ENCODE data around the gene HAGH.

DNA sequence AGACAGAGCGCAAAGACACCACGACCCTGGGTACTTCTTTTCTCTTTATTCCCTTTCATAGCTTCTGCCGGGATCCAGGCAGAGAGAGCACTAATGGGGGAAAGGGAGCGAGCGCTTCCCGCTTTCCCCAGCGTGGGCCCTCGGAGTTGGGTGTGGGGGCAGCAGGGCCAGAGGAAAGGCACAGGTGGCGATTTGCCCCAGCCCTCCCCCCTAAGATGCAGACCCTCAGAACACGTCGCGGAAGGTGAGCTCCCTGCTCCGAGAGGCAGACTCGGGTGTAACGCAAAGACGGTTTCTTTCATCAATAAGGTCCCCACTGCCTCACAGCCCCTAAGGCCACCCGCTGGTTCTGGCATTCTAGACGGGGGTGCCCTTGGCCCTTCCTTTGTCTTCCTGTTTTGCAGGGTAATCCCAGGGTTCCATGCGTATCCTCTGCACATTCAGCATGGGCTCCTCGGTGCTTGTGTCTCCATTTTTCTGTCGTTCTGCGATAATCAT, 54.7 kb downstream of the HAGH start:
- TF ChIP-seq EGR1 (IDR thresholded peaks at IDR 0.05; ENCODE audit: borderline replicate concordance in 1 of 2, low read depth in 2 of 2, low read length in 2 of 2), result no peak
- TF ChIP-seq, protein P1, sequence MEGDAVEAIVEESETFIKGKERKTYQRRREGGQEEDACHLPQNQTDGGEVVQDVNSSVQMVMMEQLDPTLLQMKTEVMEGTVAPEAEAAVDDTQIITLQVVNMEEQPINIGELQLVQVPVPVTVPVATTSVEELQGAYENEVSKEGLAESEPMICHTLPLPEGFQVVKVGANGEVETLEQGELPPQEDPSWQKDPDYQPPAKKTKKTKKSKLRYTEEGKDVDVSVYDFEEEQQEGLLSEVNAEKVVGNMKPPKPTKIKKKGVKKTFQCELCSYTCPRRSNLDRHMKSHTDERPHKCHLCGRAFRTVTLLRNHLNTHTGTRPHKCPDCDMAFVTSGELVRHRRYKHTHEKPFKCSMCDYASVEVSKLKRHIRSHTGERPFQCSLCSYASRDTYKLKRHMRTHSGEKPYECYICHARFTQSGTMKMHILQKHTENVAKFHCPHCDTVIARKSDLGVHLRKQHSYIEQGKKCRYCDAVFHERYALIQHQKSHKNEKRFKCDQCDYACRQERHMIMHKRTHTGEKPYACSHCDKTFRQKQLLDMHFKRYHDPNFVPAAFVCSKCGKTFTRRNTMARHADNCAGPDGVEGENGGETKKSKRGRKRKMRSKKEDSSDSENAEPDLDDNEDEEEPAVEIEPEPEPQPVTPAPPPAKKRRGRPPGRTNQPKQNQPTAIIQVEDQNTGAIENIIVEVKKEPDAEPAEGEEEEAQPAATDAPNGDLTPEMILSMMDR (IDR thresholded peaks at IDR 0.05 in 2 of 3, conservative IDR thresholded peaks at IDR 0.05 in 1 of 3; ENCODE audit: control insufficient read depth in 2 of 3, extremely low read depth in 1 of 3, insufficient read depth in 1 of 3, low read depth in 3 of 3, low read length in 3 of 3), result no peak
